ENCODE measurements around the gene ASCL1.

Gene ASCL1

GRCh38 chr12:102913453-102914226, 43.8 kb upstream of the ASCL1 start:
- in situ Hi-C loops (cut with HindIII; ENCODE audit: low sequenced_read_pairs), result no loop called here
- TF ChIP-seq, protein P1, sequence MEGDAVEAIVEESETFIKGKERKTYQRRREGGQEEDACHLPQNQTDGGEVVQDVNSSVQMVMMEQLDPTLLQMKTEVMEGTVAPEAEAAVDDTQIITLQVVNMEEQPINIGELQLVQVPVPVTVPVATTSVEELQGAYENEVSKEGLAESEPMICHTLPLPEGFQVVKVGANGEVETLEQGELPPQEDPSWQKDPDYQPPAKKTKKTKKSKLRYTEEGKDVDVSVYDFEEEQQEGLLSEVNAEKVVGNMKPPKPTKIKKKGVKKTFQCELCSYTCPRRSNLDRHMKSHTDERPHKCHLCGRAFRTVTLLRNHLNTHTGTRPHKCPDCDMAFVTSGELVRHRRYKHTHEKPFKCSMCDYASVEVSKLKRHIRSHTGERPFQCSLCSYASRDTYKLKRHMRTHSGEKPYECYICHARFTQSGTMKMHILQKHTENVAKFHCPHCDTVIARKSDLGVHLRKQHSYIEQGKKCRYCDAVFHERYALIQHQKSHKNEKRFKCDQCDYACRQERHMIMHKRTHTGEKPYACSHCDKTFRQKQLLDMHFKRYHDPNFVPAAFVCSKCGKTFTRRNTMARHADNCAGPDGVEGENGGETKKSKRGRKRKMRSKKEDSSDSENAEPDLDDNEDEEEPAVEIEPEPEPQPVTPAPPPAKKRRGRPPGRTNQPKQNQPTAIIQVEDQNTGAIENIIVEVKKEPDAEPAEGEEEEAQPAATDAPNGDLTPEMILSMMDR (IDR thresholded peaks at IDR 0.05; ENCODE audit: low read depth, low read length, missing control alignments), result no peak
- H3K4me3 ChIP-seq (ENCODE audit: low read depth, low read length), result no peak overlapping the region
- no peak for DNase-seq (ENCODE audit: low read depth)

DNA sequence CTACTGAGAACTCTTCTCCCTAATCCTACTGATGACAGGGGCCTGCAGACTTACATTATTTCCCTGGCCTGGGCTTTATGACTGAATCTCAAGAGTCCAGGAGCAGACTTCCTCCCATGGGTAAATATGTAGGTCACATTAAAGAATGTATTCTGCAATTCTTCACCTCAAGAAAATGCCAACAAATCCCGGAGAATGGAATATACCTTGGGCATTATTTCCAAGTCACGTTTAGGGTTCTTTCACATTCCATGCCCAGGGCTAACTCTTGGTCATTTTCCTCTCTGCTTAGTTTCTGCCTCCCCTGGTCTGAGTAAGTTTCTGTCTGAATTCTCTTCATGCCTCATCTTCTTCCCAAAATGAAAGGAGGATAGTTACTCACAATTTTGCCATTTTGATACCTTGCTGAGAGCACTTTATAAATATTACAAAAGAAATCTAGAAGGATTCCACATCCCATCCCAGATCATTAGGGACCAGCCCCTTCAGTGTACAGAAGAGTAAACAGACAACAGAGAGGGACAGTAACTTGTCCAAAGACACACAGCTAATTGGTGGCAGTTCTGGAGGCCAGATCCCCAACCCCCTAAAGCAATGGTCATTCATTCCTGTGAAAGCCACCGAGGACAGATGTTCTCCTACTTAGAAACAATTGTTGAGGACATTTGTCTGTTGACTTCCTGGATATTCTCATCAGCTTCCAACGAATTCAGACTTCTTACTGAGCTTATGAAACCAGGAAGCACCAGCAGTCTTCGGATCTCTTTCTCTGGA, 41.0 kb upstream of the ASCL1 start:
- TF ChIP-seq, protein P1 (IDR thresholded peaks at IDR 0.05; ENCODE audit: low read depth, low read length, missing control alignments), result no peak
- in situ Hi-C loops (cut with HindIII; ENCODE audit: low sequenced_read_pairs), result no loop called here
- DNase-seq (ENCODE audit: low read depth), result no peak
- H3K4me3 ChIP-seq (ENCODE audit: low read depth, low read length), result no peak overlapping the region

GRCh38 chr12:102917026-102917787, 40.3 kb upstream of the ASCL1 start, which contains the start of gene PAH:
Gene PAH, minus strand, starts transcription at chr12:102917244. Its CDS starts 114 bp downstream, at chr12:102917130.
- in situ Hi-C loops (cut with HindIII; ENCODE audit: low sequenced_read_pairs), result no loop called here
- TF ChIP-seq, protein P1 (IDR thresholded peaks at IDR 0.05; ENCODE audit: low read depth, low read length, missing control alignments), result no peak
- DNase-seq (ENCODE audit: low read depth), result no peak
- H3K4me3 ChIP-seq (ENCODE audit: low read depth, low read length), result no peak within 1 kb of the TSS

GRCh38 chr12:102918840-102919239, 38.6 kb upstream of the ASCL1 start:
- H3K4me3 ChIP-seq (ENCODE audit: low read depth, low read length), result no peak overlapping the region
- no peak for DNase-seq (ENCODE audit: low read depth)
- in situ Hi-C loops (cut with HindIII; ENCODE audit: low sequenced_read_pairs), result no loop called here
- TF ChIP-seq, protein P1 (IDR thresholded peaks at IDR 0.05; ENCODE audit: low read depth, low read length, missing control alignments), result no peak

DNA sequence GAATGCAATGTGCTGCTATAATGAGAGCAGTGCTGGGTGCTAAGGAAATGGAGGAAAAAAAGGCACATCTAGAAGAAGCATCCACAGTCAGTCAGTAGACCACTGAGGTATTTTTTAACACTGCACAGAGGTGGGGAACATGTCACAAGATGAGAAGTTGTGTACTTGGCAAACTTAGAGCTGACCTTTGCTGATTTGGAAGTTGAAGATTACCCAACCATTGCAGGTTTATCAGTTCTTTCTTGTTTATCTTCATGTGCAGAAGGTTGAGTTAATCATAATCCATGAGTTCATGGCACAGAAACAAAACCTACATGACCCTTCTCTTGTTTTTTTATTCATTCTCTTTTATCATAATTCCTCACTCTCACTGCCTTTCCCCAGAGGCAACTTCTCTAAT, 37.2 kb upstream of the ASCL1 start:
- TF ChIP-seq, protein P1 (IDR thresholded peaks at IDR 0.05; ENCODE audit: low read depth, low read length, missing control alignments), result no peak
- no peak overlapping the region for H3K4me3 ChIP-seq (ENCODE audit: low read depth, low read length)
- in situ Hi-C loops (cut with HindIII; ENCODE audit: low sequenced_read_pairs), result no loop called here
- DNase-seq (ENCODE audit: low read depth), result no peak

DNA sequence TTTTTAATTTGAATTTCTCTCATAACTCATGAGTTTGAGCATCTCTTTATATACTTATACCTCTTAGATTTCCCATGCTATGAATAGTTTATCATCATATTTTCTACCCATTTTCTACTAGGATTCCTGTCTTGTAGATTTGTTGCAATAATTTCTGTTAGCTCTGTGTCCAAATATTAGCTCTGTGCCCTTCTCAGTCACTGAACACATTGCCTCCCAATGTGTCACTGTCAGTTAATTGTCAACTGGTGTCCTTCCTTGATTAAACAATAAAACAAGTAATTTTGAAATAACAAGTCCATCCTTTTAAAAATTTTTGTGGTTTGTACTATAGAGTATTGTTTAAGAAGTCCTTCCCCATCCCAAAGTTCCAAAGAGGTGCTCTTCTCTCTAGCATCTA, 36.2 kb upstream of the ASCL1 start:
- TF ChIP-seq, protein P1 (IDR thresholded peaks at IDR 0.05; ENCODE audit: low read depth, low read length, missing control alignments), result no peak
- in situ Hi-C loops (cut with HindIII; ENCODE audit: low sequenced_read_pairs), result no loop called here
- DNase-seq (ENCODE audit: low read depth), result no peak
- no peak overlapping the region for H3K4me3 ChIP-seq (ENCODE audit: low read depth, low read length)

Measured in astrocyte of the cerebellum (primary cell).